Left renal cortex interstitium (tissue), 4 donors: Measurements from ENCODE around the gene FAM193B. TPM values are rescaled to one million over a fixed set of nuclear protein-coding genes. Genes with fewer than 3 reads are reported as not detected.

Experiments used
- DNase-seq, 4 donors: peaks; one replicate each; pipeline ENCODE4 v3.0.0-alpha.2; 2013; ENCODE audit warnings: low read depth in 4 of 4, low spot score in 2 of 4, missing footprints in 1 of 4
- polyA plus RNA-seq, 4 donors: library from polyadenylated mRNA; unstranded; fragments of 120-200 nt; gene quantifications; one replicate each; pipeline ENCODE4 v1.2.1, GENCODE V29; 2013; ENCODE audit not compliant: insufficient read length in 4 of 4

Gene FAM193B
- polyA plus RNA-seq, 4 donors, result 51.0 to 145 (median 87.2) TPM

DNA sequence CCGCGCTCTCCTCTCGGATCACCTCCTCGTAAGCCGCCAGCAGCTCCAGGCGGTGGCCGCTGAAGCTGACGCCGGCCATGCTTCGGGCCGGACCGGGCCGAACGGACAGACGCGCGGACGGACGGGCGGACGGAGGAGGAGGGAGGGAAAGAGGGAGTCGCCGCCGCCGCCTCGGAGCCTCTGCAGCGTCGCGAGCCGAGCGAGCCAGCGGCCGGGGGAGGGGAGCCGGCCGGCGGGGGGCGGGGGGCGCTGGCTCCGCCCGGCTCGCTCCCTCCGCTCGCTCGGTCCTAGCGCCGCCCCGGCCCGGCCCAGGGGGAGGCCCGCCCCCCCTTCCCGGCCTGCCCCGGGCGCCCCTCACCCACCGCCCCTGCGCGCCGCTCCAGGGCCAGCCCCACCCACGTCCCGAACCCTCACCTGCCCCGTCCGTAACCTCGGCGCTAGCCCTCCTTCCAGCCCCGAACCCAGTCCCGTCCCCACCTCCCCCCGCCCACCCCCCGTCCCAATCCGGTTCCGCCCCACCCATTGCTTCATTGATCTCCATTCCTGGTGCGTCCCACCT lies 80.8 kb downstream of the FAM193B start, which contains the start of gene DBN1:
TSS of gene DBN1 (minus strand) at position 192 of the 559 bp plus-strand sequence. CDS start at position 79, 113 bp downstream.
- DNase-seq, result no peak

GRCh38 chr5:177472460-177473442 lies 81.6 kb downstream of the FAM193B start:
- DNase-seq, result no peak

DNA sequence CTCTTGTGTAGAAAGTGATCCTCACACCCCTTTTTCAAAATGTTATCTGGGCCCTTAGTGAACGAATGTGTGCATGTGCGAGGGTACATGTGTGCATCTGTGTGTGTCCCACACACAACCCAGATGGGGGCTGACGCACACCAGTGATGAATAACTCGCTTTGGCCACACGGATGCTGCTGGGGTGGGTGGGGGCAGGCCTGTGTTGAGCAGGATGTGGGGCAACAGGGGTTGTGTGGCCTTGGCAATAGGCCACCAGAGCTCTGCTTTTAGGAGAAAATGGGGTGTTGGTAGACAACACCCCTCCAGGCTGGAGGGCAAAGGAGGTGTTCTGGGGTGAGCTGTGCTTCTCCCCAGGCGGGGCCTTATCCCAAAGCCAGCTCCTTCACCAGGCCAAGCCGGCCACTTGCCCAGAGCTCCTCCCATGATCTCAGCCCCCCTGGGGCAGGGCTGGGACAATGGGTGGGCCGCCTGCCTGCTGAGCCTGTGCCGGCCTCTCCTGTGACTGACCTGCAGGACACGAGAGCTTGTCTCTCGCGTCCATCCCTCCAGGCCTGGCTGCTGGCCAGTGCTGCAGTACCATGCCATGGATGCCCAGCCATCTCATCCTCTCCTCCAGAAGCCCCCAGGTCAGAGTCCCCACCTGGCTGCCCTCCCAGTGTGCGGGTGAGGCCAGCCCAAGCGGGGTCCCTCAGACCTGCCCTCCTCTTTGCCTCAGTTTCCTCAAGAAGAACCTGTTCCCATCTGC lies 82.6 kb downstream of the FAM193B start:
- DNase-seq, result no peak

DNA sequence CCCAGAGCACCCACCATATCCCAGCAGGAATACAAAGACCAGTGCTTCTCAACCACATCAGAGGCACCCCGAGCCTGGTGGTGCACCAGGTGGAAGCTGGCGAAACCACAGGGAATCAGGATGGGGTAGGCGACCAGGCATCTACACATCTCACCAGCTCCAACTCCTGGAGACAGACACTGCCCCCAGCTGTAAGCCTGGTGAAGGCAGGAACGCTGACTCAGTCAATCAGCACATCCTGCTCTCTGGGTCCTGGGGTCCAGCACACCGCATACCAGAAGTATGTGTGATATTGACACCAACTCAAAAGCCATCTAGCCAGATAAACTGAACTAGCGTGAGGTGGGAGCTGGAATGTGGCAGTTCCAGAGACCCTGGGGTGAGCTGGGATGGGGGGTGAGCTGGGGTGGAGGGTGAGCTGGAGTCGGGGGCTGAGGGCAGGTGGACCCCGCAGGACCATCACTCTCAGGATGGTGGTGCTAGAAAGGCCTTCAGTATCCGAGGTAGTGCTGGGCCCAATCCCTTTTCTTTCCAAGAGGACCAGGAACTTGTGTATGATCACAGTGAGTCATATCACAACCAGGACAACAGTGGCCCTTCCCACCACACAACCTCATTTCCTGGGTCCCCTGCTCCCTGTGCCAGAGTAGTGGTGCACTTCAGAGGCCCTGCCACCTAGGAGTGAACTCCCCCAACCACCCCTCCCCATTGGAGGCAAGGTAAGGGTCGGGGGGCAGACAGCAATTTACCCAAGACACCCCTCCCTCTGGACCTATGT lies 83.4 kb downstream of the FAM193B start:
- DNase-seq, result no peak

Other genes with a start within 250 kb of the FAM193B start
- 10 to 100 TPM in 3 of 4 donors, 1 to 10 TPM in 1; 9.7 to 30.3 (median 26.1) TPM for gene MXD3, start 242.7 kb downstream of the FAM193B start, polyA plus RNA-seq
- 100 to 1,000 TPM; 123 to 145 (median 134) TPM for gene LMAN2, start 202.9 kb downstream of the FAM193B start, polyA plus RNA-seq
- 10 to 100 TPM in 3 of 4 donors, 1 to 10 TPM in 1; 9.5 to 24.9 (median 16.9) TPM for gene RGS14, start 196.6 kb downstream of the FAM193B start, polyA plus RNA-seq
- 100 to 1,000 TPM; 115 to 254 (median 179) TPM for gene SLC34A1, start 170.1 kb downstream of the FAM193B start, polyA plus RNA-seq
- 1 to 10 TPM in 2 of 4 donors, under 1 TPM in 2; 0.69 to 6.8 (median 2.5) TPM for gene PFN3, start 153.9 kb downstream of the FAM193B start, polyA plus RNA-seq
- gene F12, start 145.0 kb downstream of the FAM193B start, polyA plus RNA-seq, result 10 to 100 TPM in 2 of 4 donors, 1 to 10 TPM in 2; 4.2 to 19.8 (median 10.8) TPM
- gene GRK6, start 127.9 kb downstream of the FAM193B start, polyA plus RNA-seq, result 10 to 100 TPM; 24.8 to 34.1 (median 29.4) TPM
- 1 to 10 TPM; 1.1 to 2.8 (median 2.3) TPM for gene PRR7, start 107.7 kb downstream of the FAM193B start, polyA plus RNA-seq
- 100 to 1,000 TPM; 166 to 235 (median 214) TPM for gene DBN1, start 80.9 kb downstream of the FAM193B start, polyA plus RNA-seq
- 100 to 1,000 TPM in 2 of 4 donors, 10 to 100 TPM in 2; 68.1 to 166 (median 130) TPM for gene PDLIM7, start 57.0 kb downstream of the FAM193B start, polyA plus RNA-seq
- gene DOK3, start 44.7 kb downstream of the FAM193B start, polyA plus RNA-seq, result 1 to 10 TPM; 3.6 to 8.7 (median 5.2) TPM
- 100 to 1,000 TPM in 2 of 4 donors, 10 to 100 TPM in 2; 97.3 to 107 (median 102) TPM for gene DDX41, start 37.6 kb downstream of the FAM193B start, polyA plus RNA-seq
- gene TMED9, start 37.6 kb upstream of the FAM193B start, polyA plus RNA-seq, result 100 to 1,000 TPM; 150 to 185 (median 155) TPM
- 10 to 100 TPM; 20.0 to 34.1 (median 28.3) TPM for gene B4GALT7, start 45.6 kb upstream of the FAM193B start, polyA plus RNA-seq
- gene FAM153A, start 228.3 kb upstream of the FAM193B start, polyA plus RNA-seq, result 1 to 10 TPM in 1 of 4 donors, under 1 TPM in 3; 0.25 to 1.5 (median 0.67) TPM